K562 (cell line): ENCODE results near the gene ORAI3. TPM values are rescaled to one million over a fixed set of nuclear protein-coding genes. Genes with fewer than 3 reads are reported as not detected.

Experiments
- CBX8 ChIP-seq: fragments of 200-600 bp; sonication (generic); IDR thresholded peaks from 2 replicates; pipeline ENCODE4 v1.6.1; 2012; ENCODE audit warnings: borderline replicate concordance, mixed run types, low read depth, mild to moderate bottlenecking, moderate library complexity, mixed read lengths, low read length, control low read depth, inconsistent platforms; ENCODE audit not compliant: poor library complexity, severe bottlenecking; ENCODE audit errors: extremely low read depth
- FOXA3 ChIP-seq, 2 experiments: fragments of 450-650 bp in 1 of 2; sonication (generic) in 1 of 2; formaldehyde crosslinking; IDR thresholded peaks in 1 of 2; conservative IDR thresholded peaks in 1 of 2; 2 replicates each; pipeline versions ENCODE4 v1.4.0 to v1.8.0; 2020 to 2022; ENCODE audit warnings: mild to moderate bottlenecking in 2 of 2, missing genetic modification reagents in 1 of 2
- MIER1 ChIP-seq: fragments of 450-650 bp; IDR thresholded peaks from 2 replicates; pipeline ENCODE4 v1.6.1; 2016; ENCODE audit warnings: antibody characterized with exemption, mild to moderate bottlenecking, low read depth
- MTA2 ChIP-seq: fragments of 450-650 bp; IDR thresholded peaks from 2 replicates; pipeline ENCODE4 v1.6.1; 2016; ENCODE audit warnings: low read depth
- NELFE ChIP-seq: IDR thresholded peaks from 2 replicates; pipeline ENCODE4 v1.6.1; 2011; ENCODE audit warnings: mild to moderate bottlenecking; ENCODE audit not compliant: insufficient read depth, insufficient read length
- RBM25 ChIP-seq: fragments of 200-400 bp; formaldehyde crosslinking; IDR thresholded peaks from 2 replicates; pipeline ENCODE4 v1.6.1; 2018; ENCODE audit warnings: low read length, low read depth, moderate library complexity; ENCODE audit not compliant: severe bottlenecking
- RBM39 ChIP-seq: fragments of 200-400 bp; formaldehyde crosslinking; optimal IDR thresholded peaks from 2 replicates; pipeline ENCODE3; 2018; ENCODE audit warnings: low read depth, low read length
- U2AF1 ChIP-seq: fragments of 200-400 bp; formaldehyde crosslinking; optimal IDR thresholded peaks from 2 replicates; pipeline ENCODE3; 2017; ENCODE audit warnings: mild to moderate bottlenecking, low read depth, low read length, moderate library complexity
- USF2 ChIP-seq: sonication (generic); formaldehyde crosslinking; IDR thresholded peaks from 2 replicates; pipeline ENCODE4 v1.5.0; 2020; ENCODE audit warnings: missing genetic modification reagents
- ZBTB11 ChIP-seq, 3 experiments: fragments of 200-800 bp in 1 of 3; fragments of 250-450 bp in 1 of 3; fragments of 450-650 bp in 1 of 3; sonication (Bioruptor Pico) in 1 of 3; sonication (Bioruptor generic) in 1 of 3; formaldehyde crosslinking in 1 of 3; IDR thresholded peaks; 2 replicates each; pipeline versions ENCODE4 v1.6.1 to v1.8.0; 2016 to 2022; ENCODE audit warnings: mild to moderate bottlenecking in 2 of 3, missing genetic modification characterization in 2 of 3, missing compliant biosample characterization in 1 of 3, moderate library complexity in 1 of 3
- ZNF134 ChIP-seq: fragments of 250-450 bp; sonication (Bioruptor Pico); conservative IDR thresholded peaks from 2 replicates; pipeline ENCODE4 v1.4.0; 2020
- polyA plus RNA-seq, 8 experiments: library from polyadenylated mRNA; depleted of rRNA in 4 of 8; stranded (reverse) in 5 of 8; unstranded in 3 of 8; fragments of >200 nt; fragmentation: Nextera tagmentation in 2 of 8; fragmentation: Illumina TruSeq in 1 of 8; extraction: Ambion mirVana in 2 of 8; extraction: Trizol in 1 of 8; gene quantifications; 2 replicates each; pipeline versions ENCODE4 v1.2.1 to v1.2.3, GENCODE V29; 2011 to 2014; ENCODE audit warnings: inconsistent platforms in 1 of 8, missing spikeins in 1 of 8
- total RNA-seq, 7 experiments: library from RNA; depleted of rRNA in 6 of 7; stranded (reverse); fragments of >200 nt in 6 of 7; fragmentation: Illumina TruSeq in 2 of 7; extraction: Trizol in 2 of 7; gene quantifications; 2 replicates each; pipeline versions ENCODE4 v1.2.1 to v1.2.3, GENCODE V29; 2011 to 2021; ENCODE audit warnings: low replicate concordance in 1 of 7
- TF ChIP-seq, protein P1 (sequence below): sonication (generic); formaldehyde crosslinking; IDR thresholded peaks from 2 replicates; pipeline ENCODE4 v1.8.0; 2022; ENCODE audit warnings: mild to moderate bottlenecking, missing genetic modification reagents
- TF ChIP-seq, protein P2 (sequence below): fragments of 450-650 bp; formaldehyde crosslinking; IDR thresholded peaks from 2 replicates; pipeline ENCODE4 v1.4.0; 2020; ENCODE audit warnings: mild to moderate bottlenecking, moderate library complexity

The ORAI3 gene
- total and polyA plus RNA-seq, 9 of the 15 experiments (the other 6 are each of a cell fraction or from before 2014, with no cell fraction given): 4.9 to 23.3 (median 14.1) TPM

DNA sequence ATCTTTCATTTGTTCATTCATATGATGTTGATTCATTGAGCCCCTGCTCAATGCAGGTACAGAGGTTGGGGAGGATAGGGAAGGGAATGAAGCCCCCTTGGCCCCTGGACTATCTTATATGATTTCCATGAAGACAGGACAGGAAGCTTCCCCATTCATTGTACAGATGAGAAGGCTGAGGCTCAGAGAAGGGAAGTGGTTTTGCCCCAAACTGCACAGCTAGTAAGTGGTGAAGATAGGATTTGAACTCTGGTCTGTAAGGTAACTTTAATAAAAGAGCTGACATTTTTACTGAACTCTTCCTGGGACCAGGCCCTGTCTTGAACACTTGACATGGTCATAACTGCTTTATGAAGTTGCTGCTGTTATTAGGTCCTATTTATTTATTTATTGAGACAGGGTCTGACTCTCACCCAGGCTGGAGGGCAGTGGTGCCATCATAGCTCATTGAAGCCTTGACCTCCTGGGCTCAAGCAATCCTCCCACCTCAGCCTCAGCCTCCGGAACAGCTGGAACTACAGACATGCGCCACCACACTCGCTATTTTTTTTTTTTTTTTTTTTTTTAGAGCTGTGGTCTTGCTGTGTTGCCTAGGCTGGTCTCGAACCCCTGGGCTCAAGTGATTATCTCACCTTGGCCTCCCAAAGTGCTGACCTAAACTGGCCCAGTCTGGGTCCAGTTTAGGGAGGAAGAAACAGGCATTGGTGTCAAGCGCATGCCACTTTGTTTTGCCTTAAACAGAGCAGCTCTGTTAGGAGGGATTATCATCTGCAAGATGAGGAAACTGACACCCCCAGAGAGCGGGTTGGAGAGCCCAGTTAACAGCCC, 47.5 kb upstream of the ORAI3 start (continued):
- TF ChIP-seq ZBTB11 (CRISPR knock-in tag; IDR thresholded peaks at IDR 0.05) (no peak), FOXA3 (CRISPR knock-in tag; conservative IDR thresholded peaks at IDR 0.05 in 1 of 2, IDR thresholded peaks at IDR 0.05 in 1 of 2) (no peak), RBM25 (peak; percentile 36), MTA2 (no peak), RBM39 (no peak), CBX8 (no peak), NELFE (no peak), USF2 (no peak), ZNF134 (no peak), U2AF1 (no peak), MIER1 (no peak)
- TF ChIP-seq, protein P1, sequence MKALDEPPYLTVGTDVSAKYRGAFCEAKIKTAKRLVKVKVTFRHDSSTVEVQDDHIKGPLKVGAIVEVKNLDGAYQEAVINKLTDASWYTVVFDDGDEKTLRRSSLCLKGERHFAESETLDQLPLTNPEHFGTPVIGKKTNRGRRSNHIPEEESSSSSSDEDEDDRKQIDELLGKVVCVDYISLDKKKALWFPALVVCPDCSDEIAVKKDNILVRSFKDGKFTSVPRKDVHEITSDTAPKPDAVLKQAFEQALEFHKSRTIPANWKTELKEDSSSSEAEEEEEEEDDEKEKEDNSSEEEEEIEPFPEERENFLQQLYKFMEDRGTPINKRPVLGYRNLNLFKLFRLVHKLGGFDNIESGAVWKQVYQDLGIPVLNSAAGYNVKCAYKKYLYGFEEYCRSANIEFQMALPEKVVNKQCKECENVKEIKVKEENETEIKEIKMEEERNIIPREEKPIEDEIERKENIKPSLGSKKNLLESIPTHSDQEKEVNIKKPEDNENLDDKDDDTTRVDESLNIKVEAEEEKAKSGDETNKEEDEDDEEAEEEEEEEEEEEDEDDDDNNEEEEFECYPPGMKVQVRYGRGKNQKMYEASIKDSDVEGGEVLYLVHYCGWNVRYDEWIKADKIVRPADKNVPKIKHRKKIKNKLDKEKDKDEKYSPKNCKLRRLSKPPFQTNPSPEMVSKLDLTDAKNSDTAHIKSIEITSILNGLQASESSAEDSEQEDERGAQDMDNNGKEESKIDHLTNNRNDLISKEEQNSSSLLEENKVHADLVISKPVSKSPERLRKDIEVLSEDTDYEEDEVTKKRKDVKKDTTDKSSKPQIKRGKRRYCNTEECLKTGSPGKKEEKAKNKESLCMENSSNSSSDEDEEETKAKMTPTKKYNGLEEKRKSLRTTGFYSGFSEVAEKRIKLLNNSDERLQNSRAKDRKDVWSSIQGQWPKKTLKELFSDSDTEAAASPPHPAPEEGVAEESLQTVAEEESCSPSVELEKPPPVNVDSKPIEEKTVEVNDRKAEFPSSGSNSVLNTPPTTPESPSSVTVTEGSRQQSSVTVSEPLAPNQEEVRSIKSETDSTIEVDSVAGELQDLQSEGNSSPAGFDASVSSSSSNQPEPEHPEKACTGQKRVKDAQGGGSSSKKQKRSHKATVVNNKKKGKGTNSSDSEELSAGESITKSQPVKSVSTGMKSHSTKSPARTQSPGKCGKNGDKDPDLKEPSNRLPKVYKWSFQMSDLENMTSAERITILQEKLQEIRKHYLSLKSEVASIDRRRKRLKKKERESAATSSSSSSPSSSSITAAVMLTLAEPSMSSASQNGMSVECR (CRISPR knock-in tag): no peak
- TF ChIP-seq, protein P2, sequence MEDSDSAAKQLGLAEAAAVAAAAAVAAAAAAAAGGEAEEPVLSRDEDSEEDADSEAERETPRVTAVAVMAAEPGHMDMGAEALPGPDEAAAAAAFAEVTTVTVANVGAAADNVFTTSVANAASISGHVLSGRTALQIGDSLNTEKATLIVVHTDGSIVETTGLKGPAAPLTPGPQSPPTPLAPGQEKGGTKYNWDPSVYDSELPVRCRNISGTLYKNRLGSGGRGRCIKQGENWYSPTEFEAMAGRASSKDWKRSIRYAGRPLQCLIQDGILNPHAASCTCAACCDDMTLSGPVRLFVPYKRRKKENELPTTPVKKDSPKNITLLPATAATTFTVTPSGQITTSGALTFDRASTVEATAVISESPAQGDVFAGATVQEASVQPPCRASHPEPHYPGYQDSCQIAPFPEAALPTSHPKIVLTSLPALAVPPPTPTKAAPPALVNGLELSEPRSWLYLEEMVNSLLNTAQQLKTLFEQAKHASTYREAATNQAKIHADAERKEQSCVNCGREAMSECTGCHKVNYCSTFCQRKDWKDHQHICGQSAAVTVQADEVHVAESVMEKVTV: no peak
